Calu3 (cell line): Measurements from ENCODE around the gene KCNAB1. TPM values are rescaled to one million over a fixed set of nuclear protein-coding genes. Genes with fewer than 3 reads are reported as not detected.
"Not testable (repeated sequence)": the region's sequence is repeated elsewhere in the genome, so short reads cannot be mapped to it uniquely, and the experiment has no call there.

Experiments used
- BruUV-seq: library from RNA; stranded (reverse); fragments of 400-500 nt; replicated peaks from 2 replicates; lab custom pipeline; 2021; lab: Mats Ljungman, UMichigan
- CTCF ChIA-PET: fragments of 300-600 bp; sonication (Branson Sonifier 250); formaldehyde crosslinking; loops from one replicate; lab custom pipeline; 2022; ENCODE audit warnings: antibody characterized with exemption; lab: Charles Lee
- DNase-seq: peaks from one replicate; pipeline ENCODE4 v3.0.0; 2022
- H3K27ac Mint-ChIP-seq: one replicate; pipeline ENCODE4 v1.8.0; 2022; ENCODE audit warnings: mixed read lengths; ENCODE audit not compliant: unreplicated experiment
- H3K27me3 Mint-ChIP-seq: one replicate; pipeline ENCODE4 v1.8.0; 2022; ENCODE audit warnings: mixed read lengths; ENCODE audit not compliant: unreplicated experiment
- H3K36me3 Mint-ChIP-seq: one replicate; pipeline ENCODE4 v1.8.0; 2022; ENCODE audit warnings: mild to moderate bottlenecking, moderate library complexity, mixed read lengths; ENCODE audit not compliant: insufficient read depth, unreplicated experiment
- H3K4me1 Mint-ChIP-seq: one replicate; pipeline ENCODE4 v1.8.0; 2022; ENCODE audit warnings: mild to moderate bottlenecking, low read depth, mixed read lengths; ENCODE audit not compliant: unreplicated experiment
- H3K4me3 Mint-ChIP-seq: one replicate; pipeline ENCODE4 v1.8.0; 2022; ENCODE audit warnings: mild to moderate bottlenecking, low read depth, moderate library complexity, mixed read lengths; ENCODE audit not compliant: unreplicated experiment
- H3K9me3 Mint-ChIP-seq: one replicate; pipeline ENCODE4 v1.8.0; 2022; ENCODE audit warnings: low read depth, mixed read lengths; ENCODE audit not compliant: unreplicated experiment
- intact Hi-C: fragments of 100-400 bp; cut with micrococcal nuclease; formaldehyde crosslinking; loops from one replicate; pipeline ENCODE4 v1.10.0; 2022; ENCODE audit not compliant: unreplicated experiment
- total RNA-seq: library from RNA; stranded (reverse); gene quantifications from 2 replicates; pipeline ENCODE4 v1.2.3, GENCODE V29; 2022
- TF ChIP-seq, protein P1 (sequence below): fragments of 200-600 bp; IDR thresholded peaks from one replicate; pipeline ENCODE4 v1.8.0; 2022; ENCODE audit warnings: antibody characterized with exemption; ENCODE audit not compliant: unreplicated experiment

Gene KCNAB1
- total RNA-seq, 1 experiment from 2014 or later, result 1.6 TPM

GRCh38 chr3:156559321-156559720 is 438.9 kb downstream of the KCNAB1 start:
- TF ChIP-seq, protein P1, sequence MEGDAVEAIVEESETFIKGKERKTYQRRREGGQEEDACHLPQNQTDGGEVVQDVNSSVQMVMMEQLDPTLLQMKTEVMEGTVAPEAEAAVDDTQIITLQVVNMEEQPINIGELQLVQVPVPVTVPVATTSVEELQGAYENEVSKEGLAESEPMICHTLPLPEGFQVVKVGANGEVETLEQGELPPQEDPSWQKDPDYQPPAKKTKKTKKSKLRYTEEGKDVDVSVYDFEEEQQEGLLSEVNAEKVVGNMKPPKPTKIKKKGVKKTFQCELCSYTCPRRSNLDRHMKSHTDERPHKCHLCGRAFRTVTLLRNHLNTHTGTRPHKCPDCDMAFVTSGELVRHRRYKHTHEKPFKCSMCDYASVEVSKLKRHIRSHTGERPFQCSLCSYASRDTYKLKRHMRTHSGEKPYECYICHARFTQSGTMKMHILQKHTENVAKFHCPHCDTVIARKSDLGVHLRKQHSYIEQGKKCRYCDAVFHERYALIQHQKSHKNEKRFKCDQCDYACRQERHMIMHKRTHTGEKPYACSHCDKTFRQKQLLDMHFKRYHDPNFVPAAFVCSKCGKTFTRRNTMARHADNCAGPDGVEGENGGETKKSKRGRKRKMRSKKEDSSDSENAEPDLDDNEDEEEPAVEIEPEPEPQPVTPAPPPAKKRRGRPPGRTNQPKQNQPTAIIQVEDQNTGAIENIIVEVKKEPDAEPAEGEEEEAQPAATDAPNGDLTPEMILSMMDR, result no peak
- intact Hi-C loops, result loop anchor here (5.0 kb wide), 3 partner anchors 113 to 578 kb away; partner anchors contain the start of gene TIPARP
- H3K36me3 Mint-ChIP-seq, result peaks cover 13% of the 10 kb centered on the region
- H3K4me3 Mint-ChIP-seq, result no peak overlapping the region
- no peak overlapping the region for H3K27ac Mint-ChIP-seq
- CTCF ChIA-PET, result no interaction called here
- DNase-seq, result no peak
- no TSS peak for BruUV-seq
- H3K9me3 Mint-ChIP-seq, result no peaks in the 10 kb centered on the region
- H3K27me3 Mint-ChIP-seq, result no peaks in the 10 kb centered on the region
- peaks cover 13% of the 10 kb centered on the region for H3K4me1 Mint-ChIP-seq

DNA sequence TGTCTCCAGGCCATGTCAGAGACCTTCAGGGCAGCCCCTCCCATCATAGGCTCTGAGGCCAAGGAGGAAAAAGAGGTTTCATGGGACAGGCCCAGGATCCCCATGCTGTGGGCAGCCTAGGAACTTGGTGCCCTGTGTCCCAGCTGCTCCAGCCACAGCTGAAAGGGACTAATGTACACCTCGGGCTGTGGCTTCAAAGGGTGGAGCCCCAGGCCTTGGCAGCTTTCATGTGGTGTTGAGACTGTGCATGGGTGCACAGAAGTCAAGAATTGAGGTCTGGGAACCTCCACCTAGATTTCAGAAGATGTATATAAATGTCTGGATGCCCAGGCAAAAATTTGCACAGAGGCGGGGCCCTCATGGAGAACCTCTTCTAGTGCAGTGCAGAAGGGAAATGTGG is 441.2 kb downstream of the KCNAB1 start:
- intact Hi-C loops, result no loop called here
- H3K4me1 Mint-ChIP-seq, result no peaks in the 10 kb centered on the region
- CTCF ChIA-PET, result no interaction called here
- no peaks in the 10 kb centered on the region for H3K27me3 Mint-ChIP-seq
- DNase-seq, result no peak
- no peak overlapping the region for H3K27ac Mint-ChIP-seq
- TF ChIP-seq, protein P1, result no peak
- no peaks in the 10 kb centered on the region for H3K36me3 Mint-ChIP-seq
- H3K9me3 Mint-ChIP-seq, result no peaks in the 10 kb centered on the region
- no peak overlapping the region for H3K4me3 Mint-ChIP-seq
- BruUV-seq, result no TSS peak

DNA sequence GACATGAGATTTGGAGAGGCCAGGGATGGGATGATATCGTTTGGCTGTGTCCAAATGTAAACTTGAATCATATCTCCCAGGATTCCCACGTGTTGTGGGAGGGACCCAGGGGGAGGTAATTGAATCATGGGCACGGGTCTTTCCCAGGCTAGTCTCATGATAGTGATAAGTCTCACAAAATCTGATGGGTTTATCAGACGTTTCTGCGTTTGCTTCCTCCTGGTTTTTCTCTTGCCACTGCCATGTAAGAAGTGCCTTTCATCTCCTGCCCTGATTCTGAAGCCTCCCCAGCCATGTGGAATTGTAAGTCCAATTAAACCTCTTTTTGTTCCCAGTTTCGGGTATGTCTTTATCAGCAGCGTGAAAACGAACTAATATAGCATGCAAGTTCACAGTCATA is 442.1 kb downstream of the KCNAB1 start:
- BruUV-seq, H3K4me3 Mint-ChIP-seq, CTCF ChIA-PET, intact Hi-C loops, H3K27ac Mint-ChIP-seq, H3K36me3 Mint-ChIP-seq, DNase-seq, H3K27me3 Mint-ChIP-seq, H3K9me3 Mint-ChIP-seq, H3K4me1 Mint-ChIP-seq: not testable (repeated sequence)

DNA sequence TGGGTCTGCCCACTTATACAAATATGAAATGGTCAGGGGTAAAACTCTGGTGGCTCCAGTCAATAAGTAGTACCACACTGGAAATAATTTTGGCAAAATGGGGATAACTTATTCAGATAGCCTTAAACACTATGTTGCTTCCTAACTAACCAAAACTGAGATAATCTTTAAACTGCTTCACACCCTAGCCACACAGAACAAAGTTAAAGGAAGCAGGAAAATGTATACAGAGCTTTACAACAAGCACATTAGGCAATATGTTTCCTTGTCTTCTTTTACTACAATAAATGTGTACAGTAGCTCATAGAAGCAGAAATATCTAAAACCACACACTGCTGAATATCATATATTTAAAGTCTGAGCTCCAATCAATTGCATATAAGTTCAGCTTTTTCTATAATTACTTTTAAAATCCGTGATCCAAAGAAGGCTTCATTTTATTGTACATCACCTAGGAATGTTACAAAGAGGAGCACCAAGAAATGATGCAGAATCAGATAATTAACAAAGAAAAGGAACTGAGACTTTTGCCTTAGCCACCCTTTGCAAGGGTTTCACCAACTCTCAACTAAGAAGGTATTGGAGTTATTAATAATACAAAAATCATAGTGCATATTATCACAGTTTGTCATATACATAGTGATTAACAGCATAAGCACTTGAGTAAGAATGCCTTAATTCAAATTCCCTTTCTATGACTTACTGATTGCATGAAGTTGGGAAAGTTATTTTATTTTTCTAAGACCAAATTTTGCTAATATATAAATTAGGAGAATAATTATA is 443.7 kb downstream of the KCNAB1 start:
- TF ChIP-seq, protein P1, result no peak
- DNase-seq, result no peak
- H3K27me3 Mint-ChIP-seq, result no peaks in the 10 kb centered on the region
- H3K4me3 Mint-ChIP-seq, result no peak overlapping the region
- CTCF ChIA-PET, result interaction anchor here (0.9 kb wide), 1 partner anchor 13 kb away, joined by 3 read pairs; no protein-coding TSS in a partner anchor
- intact Hi-C loops, result no loop called here
- H3K27ac Mint-ChIP-seq, result no peak overlapping the region
- no TSS peak for BruUV-seq
- H3K4me1 Mint-ChIP-seq, result no peaks in the 10 kb centered on the region
- H3K36me3 Mint-ChIP-seq, result no peaks in the 10 kb centered on the region
- no peaks in the 10 kb centered on the region for H3K9me3 Mint-ChIP-seq

DNA sequence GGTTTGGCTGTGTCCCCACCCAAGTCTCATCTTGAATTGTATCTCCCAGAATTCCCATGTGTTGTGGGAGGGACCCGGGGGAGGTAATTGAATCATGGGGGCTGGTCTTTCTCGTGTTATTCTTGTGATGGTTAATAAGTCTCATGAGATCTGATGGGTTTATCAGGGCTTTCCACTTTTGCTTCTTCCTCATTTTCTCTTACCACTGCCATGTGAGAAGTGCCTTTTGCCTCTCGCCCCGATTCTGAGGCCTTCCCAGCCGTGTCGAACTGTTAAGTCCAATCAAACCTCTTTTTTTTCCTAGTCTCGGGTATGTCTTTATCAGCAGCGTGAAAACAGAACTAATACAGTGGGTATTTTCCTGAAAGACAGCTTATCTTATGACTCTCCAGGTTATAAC is 448.6 kb downstream of the KCNAB1 start:
- H3K36me3 Mint-ChIP-seq, DNase-seq, H3K27ac Mint-ChIP-seq, H3K4me3 Mint-ChIP-seq, intact Hi-C loops, H3K4me1 Mint-ChIP-seq, H3K9me3 Mint-ChIP-seq, BruUV-seq, H3K27me3 Mint-ChIP-seq: not testable (repeated sequence)
- CTCF ChIA-PET, result interaction anchor here (0.7 kb wide), 1 partner anchor 511 kb away, joined by 3 read pairs; no protein-coding TSS in a partner anchor

DNA sequence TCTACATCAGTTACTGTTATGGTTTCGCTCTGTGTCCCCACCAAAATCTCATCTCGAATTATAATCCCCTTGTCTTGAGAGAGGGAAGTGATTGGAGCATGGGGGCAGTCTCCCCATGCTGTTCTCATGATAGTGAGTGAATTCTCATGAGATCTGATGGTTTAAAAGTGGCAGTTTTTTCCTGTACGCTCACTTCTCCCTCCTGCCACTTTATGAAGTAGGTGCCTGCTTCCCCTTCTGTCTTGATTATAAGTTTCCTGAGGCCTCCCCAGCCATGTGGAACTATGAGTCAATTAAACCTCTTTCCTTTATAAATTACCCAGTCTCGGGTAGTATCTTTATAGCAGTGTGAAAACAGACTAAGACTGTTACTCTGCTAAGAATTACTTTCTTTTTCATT is 449.5 kb downstream of the KCNAB1 start:
- H3K4me3 Mint-ChIP-seq, DNase-seq, H3K9me3 Mint-ChIP-seq, H3K36me3 Mint-ChIP-seq, H3K4me1 Mint-ChIP-seq, BruUV-seq, intact Hi-C loops, H3K27ac Mint-ChIP-seq: not testable (repeated sequence)
- peaks cover 11% of the 10 kb centered on the region for H3K27me3 Mint-ChIP-seq
- CTCF ChIA-PET, result interaction anchor here (0.7 kb wide), 2 partner anchors 81 to 510 kb away, joined by 3 read pairs; no protein-coding TSS in a partner anchor
